Liver (tissue), 3 donors: Measurements from ENCODE around the gene CADM2.

ENCODE experiments used
- EGR1 ChIP-seq, 2 donors: IDR thresholded peaks; 2 replicates each; pipeline ENCODE4 v1.6.1; 2016 to 2018; ENCODE audit warnings: antibody characterized with exemption in 2 of 2, low read depth in 2 of 2
- FOXA2 ChIP-seq: IDR thresholded peaks from 2 replicates; pipeline ENCODE4 v1.6.1; 2016; ENCODE audit warnings: antibody characterized with exemption
- GABPA ChIP-seq, 2 donors: IDR thresholded peaks in 1 of 2; conservative IDR thresholded peaks in 1 of 2; 2 replicates each; pipeline ENCODE4 v1.6.1; 2016; ENCODE audit warnings: antibody characterized with exemption in 2 of 2, mild to moderate bottlenecking in 1 of 2, moderate library complexity in 1 of 2
- JUND ChIP-seq, 2 donors: IDR thresholded peaks; 2 replicates each; pipeline ENCODE4 v1.6.1; 2016; ENCODE audit warnings: antibody characterized with exemption in 2 of 2
- RAD21 ChIP-seq, 2 donors: IDR thresholded peaks; 2 replicates each; pipeline ENCODE4 v1.6.1; 2016; ENCODE audit warnings: antibody characterized with exemption in 2 of 2, mild to moderate bottlenecking in 2 of 2
- RXRA ChIP-seq, 2 donors: IDR thresholded peaks; 2 replicates each; pipeline ENCODE4 v1.6.1; 2017 to 2018; ENCODE audit warnings: antibody characterized with exemption in 2 of 2, mild to moderate bottlenecking in 1 of 2
- SP1 ChIP-seq: IDR thresholded peaks from 2 replicates; pipeline ENCODE4 v1.6.1; 2018; ENCODE audit warnings: antibody characterized with exemption, mild to moderate bottlenecking
- TAF1 ChIP-seq: conservative IDR thresholded peaks from 2 replicates; pipeline ENCODE4 v1.6.1; 2016; ENCODE audit warnings: antibody characterized with exemption, mild to moderate bottlenecking
- YY1 ChIP-seq: IDR thresholded peaks from 2 replicates; pipeline ENCODE4 v1.6.1; 2016; ENCODE audit warnings: antibody characterized with exemption, mild to moderate bottlenecking
- TF ChIP-seq, protein P1 (sequence below): fragments of 150-350 bp; IDR thresholded peaks from 2 replicates; pipeline ENCODE4 v1.5.1; 2017; ENCODE audit warnings: improper control_type of control experiment, low read depth, low read length; ENCODE audit not compliant: missing input control
- TF ChIP-seq, protein P2 (sequence below): IDR thresholded peaks from 2 replicates; pipeline ENCODE4 v1.6.1; 2016; ENCODE audit warnings: antibody characterized with exemption
- TF ChIP-seq, protein P3 (sequence below): IDR thresholded peaks from 2 replicates; pipeline ENCODE4 v1.6.1; 2016; ENCODE audit warnings: antibody characterized with exemption, mild to moderate bottlenecking
- TF ChIP-seq, protein P4 (sequence below): IDR thresholded peaks from 2 replicates; pipeline ENCODE4 v1.6.1; 2016; ENCODE audit warnings: antibody characterized with exemption
- TF ChIP-seq, protein P5 (sequence below): IDR thresholded peaks from 2 replicates; pipeline ENCODE4 v1.6.1; 2016; ENCODE audit warnings: antibody characterized with exemption
- donor health status: healthy.
- donor health status: healthy.

DNA sequence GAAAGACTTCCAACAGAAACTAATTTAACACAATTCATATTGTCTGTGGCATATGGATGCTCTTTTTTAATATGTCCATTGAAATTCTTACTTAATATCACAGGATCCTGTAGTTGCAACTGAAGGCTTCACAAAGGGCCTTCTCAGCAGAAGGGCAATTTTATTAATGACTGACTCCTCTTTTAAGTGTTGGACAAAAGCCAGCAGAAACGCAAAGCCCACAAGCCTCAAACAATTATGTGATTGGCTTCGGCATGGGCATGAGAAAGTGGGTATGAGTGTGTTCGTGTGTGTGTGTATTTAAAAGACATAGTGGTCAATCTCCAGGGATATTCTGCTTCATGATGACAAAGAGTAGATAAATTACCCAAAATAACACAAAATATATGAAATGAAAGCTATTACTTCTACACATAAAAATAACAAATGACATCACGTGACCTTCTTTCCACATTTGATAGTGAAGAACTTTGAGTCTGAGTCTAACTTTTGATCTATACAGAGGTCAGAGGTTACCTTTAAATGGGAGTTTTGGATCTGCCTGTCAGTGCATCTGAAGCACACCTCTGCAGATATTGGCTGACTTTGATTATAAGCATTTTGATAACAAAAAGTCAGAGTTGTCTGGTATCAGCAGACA, 496.9 kb downstream of the CADM2 start:
- TF ChIP-seq, protein P1, sequence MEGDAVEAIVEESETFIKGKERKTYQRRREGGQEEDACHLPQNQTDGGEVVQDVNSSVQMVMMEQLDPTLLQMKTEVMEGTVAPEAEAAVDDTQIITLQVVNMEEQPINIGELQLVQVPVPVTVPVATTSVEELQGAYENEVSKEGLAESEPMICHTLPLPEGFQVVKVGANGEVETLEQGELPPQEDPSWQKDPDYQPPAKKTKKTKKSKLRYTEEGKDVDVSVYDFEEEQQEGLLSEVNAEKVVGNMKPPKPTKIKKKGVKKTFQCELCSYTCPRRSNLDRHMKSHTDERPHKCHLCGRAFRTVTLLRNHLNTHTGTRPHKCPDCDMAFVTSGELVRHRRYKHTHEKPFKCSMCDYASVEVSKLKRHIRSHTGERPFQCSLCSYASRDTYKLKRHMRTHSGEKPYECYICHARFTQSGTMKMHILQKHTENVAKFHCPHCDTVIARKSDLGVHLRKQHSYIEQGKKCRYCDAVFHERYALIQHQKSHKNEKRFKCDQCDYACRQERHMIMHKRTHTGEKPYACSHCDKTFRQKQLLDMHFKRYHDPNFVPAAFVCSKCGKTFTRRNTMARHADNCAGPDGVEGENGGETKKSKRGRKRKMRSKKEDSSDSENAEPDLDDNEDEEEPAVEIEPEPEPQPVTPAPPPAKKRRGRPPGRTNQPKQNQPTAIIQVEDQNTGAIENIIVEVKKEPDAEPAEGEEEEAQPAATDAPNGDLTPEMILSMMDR = no peak
- TF ChIP-seq, protein P2, sequence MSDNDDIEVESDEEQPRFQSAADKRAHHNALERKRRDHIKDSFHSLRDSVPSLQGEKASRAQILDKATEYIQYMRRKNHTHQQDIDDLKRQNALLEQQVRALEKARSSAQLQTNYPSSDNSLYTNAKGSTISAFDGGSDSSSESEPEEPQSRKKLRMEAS = no peak
- TF ChIP-seq, protein P3, sequence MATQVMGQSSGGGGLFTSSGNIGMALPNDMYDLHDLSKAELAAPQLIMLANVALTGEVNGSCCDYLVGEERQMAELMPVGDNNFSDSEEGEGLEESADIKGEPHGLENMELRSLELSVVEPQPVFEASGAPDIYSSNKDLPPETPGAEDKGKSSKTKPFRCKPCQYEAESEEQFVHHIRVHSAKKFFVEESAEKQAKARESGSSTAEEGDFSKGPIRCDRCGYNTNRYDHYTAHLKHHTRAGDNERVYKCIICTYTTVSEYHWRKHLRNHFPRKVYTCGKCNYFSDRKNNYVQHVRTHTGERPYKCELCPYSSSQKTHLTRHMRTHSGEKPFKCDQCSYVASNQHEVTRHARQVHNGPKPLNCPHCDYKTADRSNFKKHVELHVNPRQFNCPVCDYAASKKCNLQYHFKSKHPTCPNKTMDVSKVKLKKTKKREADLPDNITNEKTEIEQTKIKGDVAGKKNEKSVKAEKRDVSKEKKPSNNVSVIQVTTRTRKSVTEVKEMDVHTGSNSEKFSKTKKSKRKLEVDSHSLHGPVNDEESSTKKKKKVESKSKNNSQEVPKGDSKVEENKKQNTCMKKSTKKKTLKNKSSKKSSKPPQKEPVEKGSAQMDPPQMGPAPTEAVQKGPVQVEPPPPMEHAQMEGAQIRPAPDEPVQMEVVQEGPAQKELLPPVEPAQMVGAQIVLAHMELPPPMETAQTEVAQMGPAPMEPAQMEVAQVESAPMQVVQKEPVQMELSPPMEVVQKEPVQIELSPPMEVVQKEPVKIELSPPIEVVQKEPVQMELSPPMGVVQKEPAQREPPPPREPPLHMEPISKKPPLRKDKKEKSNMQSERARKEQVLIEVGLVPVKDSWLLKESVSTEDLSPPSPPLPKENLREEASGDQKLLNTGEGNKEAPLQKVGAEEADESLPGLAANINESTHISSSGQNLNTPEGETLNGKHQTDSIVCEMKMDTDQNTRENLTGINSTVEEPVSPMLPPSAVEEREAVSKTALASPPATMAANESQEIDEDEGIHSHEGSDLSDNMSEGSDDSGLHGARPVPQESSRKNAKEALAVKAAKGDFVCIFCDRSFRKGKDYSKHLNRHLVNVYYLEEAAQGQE = no peak
- TF ChIP-seq YY1 = no peak
- TF ChIP-seq, protein P4, sequence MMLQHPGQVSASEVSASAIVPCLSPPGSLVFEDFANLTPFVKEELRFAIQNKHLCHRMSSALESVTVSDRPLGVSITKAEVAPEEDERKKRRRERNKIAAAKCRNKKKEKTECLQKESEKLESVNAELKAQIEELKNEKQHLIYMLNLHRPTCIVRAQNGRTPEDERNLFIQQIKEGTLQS = no peak
- no peak for TF ChIP-seq FOXA2
- no peak for TF ChIP-seq JUND (IDR thresholded peaks at IDR 0.05)
- TF ChIP-seq RXRA (IDR thresholded peaks at IDR 0.05) = no peak
- no peak for TF ChIP-seq SP1
- no peak for TF ChIP-seq GABPA (IDR thresholded peaks at IDR 0.05 in 1 of 2, conservative IDR thresholded peaks at IDR 0.05 in 1 of 2)
- TF ChIP-seq EGR1 (IDR thresholded peaks at IDR 0.05; ENCODE audit: low read depth in 2 of 2) = no peak
- no peak for TF ChIP-seq TAF1
- no peak for TF ChIP-seq RAD21 (IDR thresholded peaks at IDR 0.05)
- TF ChIP-seq, protein P5, sequence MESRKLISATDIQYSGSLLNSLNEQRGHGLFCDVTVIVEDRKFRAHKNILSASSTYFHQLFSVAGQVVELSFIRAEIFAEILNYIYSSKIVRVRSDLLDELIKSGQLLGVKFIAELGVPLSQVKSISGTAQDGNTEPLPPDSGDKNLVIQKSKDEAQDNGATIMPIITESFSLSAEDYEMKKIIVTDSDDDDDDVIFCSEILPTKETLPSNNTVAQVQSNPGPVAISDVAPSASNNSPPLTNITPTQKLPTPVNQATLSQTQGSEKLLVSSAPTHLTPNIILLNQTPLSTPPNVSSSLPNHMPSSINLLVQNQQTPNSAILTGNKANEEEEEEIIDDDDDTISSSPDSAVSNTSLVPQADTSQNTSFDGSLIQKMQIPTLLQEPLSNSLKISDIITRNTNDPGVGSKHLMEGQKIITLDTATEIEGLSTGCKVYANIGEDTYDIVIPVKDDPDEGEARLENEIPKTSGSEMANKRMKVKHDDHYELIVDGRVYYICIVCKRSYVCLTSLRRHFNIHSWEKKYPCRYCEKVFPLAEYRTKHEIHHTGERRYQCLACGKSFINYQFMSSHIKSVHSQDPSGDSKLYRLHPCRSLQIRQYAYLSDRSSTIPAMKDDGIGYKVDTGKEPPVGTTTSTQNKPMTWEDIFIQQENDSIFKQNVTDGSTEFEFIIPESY = no peak
